Calu3 (cell line): ENCODE data around the gene FUOM. TPM values are rescaled to one million over a fixed set of nuclear protein-coding genes. Genes with fewer than 3 reads are reported as not detected.

Experiments used
- BruUV-seq: library from RNA; stranded (reverse); fragments of 400-500 nt; replicated peaks from 2 replicates; lab custom pipeline; 2021; lab: Mats Ljungman, UMichigan
- CTCF ChIA-PET: fragments of 300-600 bp; sonication (Branson Sonifier 250); formaldehyde crosslinking; loops from one replicate; lab custom pipeline; 2022; ENCODE audit warnings: antibody characterized with exemption; lab: Charles Lee
- DNase-seq: peaks from one replicate; pipeline ENCODE4 v3.0.0; 2022
- H3K27ac Mint-ChIP-seq: one replicate; pipeline ENCODE4 v1.8.0; 2022; ENCODE audit warnings: mixed read lengths; ENCODE audit not compliant: unreplicated experiment
- H3K27me3 Mint-ChIP-seq: one replicate; pipeline ENCODE4 v1.8.0; 2022; ENCODE audit warnings: mixed read lengths; ENCODE audit not compliant: unreplicated experiment
- H3K36me3 Mint-ChIP-seq: one replicate; pipeline ENCODE4 v1.8.0; 2022; ENCODE audit warnings: mild to moderate bottlenecking, moderate library complexity, mixed read lengths; ENCODE audit not compliant: insufficient read depth, unreplicated experiment
- H3K4me1 Mint-ChIP-seq: one replicate; pipeline ENCODE4 v1.8.0; 2022; ENCODE audit warnings: mild to moderate bottlenecking, low read depth, mixed read lengths; ENCODE audit not compliant: unreplicated experiment
- H3K4me3 Mint-ChIP-seq: one replicate; pipeline ENCODE4 v1.8.0; 2022; ENCODE audit warnings: mild to moderate bottlenecking, low read depth, moderate library complexity, mixed read lengths; ENCODE audit not compliant: unreplicated experiment
- H3K9me3 Mint-ChIP-seq: one replicate; pipeline ENCODE4 v1.8.0; 2022; ENCODE audit warnings: low read depth, mixed read lengths; ENCODE audit not compliant: unreplicated experiment
- CTCF ChIP-seq: fragments of 200-600 bp; IDR thresholded peaks from one replicate; pipeline ENCODE4 v1.8.0; 2022; ENCODE audit warnings: antibody characterized with exemption; ENCODE audit not compliant: unreplicated experiment
- intact Hi-C: fragments of 100-400 bp; cut with micrococcal nuclease; formaldehyde crosslinking; loops from one replicate; pipeline ENCODE4 v1.10.0; 2022; ENCODE audit not compliant: unreplicated experiment
- total RNA-seq: library from RNA; stranded (reverse); gene quantifications from 2 replicates; pipeline ENCODE4 v1.2.3, GENCODE V29; 2022

FUOM gene
- total RNA-seq, 1 experiment from 2014 or later, result 11.5 TPM

- Mint-ChIP-seq H3K27ac (no peak overlapping the region), H3K4me3 (no peak overlapping the region), H3K9me3 (no peaks in the 10 kb centered on the region), H3K27me3 (no peaks in the 10 kb centered on the region), H3K36me3 (peaks cover 6% of the 10 kb centered on the region), H3K4me1 (no peaks in the 10 kb centered on the region)
- TF ChIP-seq CTCF, result no peak
- intact Hi-C loops, result no loop called here
- CTCF ChIA-PET, result no interaction called here
- no TSS peak for BruUV-seq
- DNase-seq, result no peak
Measured at GRCh38 chr10:133358925-133359310, 1.1 kb upstream of the FUOM start.

- Mint-ChIP-seq H3K9me3 (no peaks in the 10 kb centered on the region), H3K4me3 (no peak overlapping the region), H3K27ac (no peak overlapping the region), H3K4me1 (no peaks in the 10 kb centered on the region), H3K27me3 (no peaks in the 10 kb centered on the region), H3K36me3 (peaks cover 6% of the 10 kb centered on the region)
- no TSS peak for BruUV-seq
- CTCF ChIA-PET, result no interaction called here
- DNase-seq, result no peak
- no peak for TF ChIP-seq CTCF
- intact Hi-C loops, result no loop called here
Measured at GRCh38 chr10:133358162-133358924, 524 bp upstream of the FUOM start.

DNA sequence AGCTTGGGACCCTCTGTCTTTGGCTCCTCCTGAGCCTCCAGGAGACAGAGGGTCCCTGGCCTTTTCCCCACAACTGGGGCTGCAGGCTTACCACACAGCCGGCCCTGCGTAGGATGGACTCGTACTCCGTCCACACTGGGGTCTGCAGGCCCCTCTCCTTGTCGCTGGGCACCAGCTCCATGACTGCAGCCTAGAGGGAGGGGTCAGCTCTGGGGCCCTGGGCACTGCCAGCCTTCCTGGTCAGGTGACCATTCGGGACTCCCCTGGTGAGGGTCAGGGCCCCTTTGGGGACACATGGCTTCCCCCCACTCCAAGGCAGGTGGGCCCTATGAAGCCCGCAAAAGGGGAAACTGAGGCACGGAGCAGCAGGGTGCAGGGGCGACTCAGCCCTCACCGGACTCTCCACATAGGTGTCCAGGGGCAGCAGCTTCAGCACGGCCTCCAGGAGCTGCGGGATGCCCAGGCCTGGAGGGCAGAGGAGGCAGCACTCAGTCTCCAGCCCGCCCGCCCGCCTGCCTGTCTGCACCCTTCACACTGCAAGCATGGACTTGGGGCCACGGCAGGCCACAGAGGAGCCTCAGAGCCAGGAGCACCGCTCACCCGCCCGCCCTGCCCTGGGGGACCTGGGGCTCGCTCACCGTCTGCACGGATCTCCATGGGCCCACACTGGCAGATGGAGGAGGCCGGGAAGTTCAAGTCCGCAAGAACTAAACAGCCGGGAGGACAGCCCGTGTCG is 1.1 kb downstream of the FUOM start:
- no peaks in the 10 kb centered on the region for H3K4me1 Mint-ChIP-seq
- no peaks in the 10 kb centered on the region for H3K27me3 Mint-ChIP-seq
- H3K9me3 Mint-ChIP-seq, result no peaks in the 10 kb centered on the region
- no TSS peak for BruUV-seq
- no peak for TF ChIP-seq CTCF
- intact Hi-C loops, result no loop called here
- H3K27ac Mint-ChIP-seq, result no peak overlapping the region
- no peak for DNase-seq
- peak overlapping the region; percentile 56 for H3K4me3 Mint-ChIP-seq
- CTCF ChIA-PET, result no interaction called here
- H3K36me3 Mint-ChIP-seq, result peaks cover 5% of the 10 kb centered on the region

DNA sequence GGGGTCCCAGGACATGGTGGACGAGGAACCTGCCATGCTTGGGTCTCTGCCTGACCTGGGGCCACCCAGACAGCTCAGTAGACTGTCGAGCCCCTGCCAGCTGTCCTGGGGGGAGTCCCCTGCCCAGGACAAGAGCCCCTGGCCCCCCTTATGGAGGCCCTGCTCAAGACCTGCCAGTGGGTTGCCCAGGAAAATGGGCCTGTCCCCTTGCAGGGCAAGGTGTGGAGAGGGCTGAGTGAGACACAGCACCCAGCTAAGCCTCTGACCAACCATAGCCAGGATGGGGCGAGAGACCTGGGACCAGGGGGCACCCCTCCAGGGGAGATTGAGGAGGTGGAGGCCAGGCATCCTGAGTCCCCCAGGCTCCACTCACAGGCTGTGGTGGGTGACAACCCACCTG is 1.8 kb downstream of the FUOM start:
- no peak overlapping the region for H3K4me3 Mint-ChIP-seq
- no peak overlapping the region for H3K27ac Mint-ChIP-seq
- BruUV-seq, result no TSS peak
- no peak for DNase-seq
- no peaks in the 10 kb centered on the region for H3K9me3 Mint-ChIP-seq
- H3K4me1 Mint-ChIP-seq, result no peaks in the 10 kb centered on the region
- no peak for TF ChIP-seq CTCF
- intact Hi-C loops, result no loop called here
- CTCF ChIA-PET, result no interaction called here
- H3K27me3 Mint-ChIP-seq, result no peaks in the 10 kb centered on the region
- H3K36me3 Mint-ChIP-seq, result no peaks in the 10 kb centered on the region
